ENCODE data around the gene NUP214.

DNA sequence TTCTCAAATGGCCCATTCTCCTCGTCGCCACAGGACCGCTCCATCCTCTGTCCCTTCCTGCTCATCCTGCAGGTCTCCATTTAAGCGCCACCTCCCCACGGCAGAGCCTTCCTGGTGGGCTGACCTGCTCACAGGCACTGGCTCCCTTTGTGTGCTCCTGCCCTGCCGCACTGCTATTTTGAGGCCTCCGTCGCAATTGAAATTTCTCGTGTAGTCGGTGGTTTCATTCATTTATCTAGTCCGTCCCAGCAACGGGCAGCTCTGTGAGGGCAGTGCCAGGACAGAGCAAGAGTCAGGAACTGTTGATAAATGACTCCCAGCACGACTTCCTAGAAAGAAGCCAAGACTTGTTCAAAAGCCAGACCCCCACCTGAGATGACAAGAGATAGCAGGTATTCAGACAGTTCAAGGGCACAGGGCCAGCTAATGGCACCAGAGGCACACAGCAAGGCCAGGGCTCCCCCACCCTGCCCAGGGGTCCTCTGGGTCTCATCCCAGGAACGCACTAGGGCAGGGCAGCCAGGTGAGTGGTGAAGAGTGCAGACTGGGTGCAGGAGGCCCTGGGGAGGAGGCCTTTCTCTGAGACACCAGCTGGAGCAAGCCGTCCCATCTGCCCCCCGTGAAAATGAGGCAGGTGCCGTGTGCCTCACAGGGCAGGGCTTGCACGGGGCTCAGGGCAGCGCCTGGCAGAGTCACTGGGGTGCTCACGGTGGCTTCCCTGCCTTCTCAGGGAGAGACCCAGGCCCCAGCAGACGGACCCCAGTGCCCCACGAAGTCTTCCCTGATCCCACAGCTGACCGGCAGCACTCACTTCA, 114.0 kb downstream of the NUP214 start:
- TF ChIP-seq, protein P1, sequence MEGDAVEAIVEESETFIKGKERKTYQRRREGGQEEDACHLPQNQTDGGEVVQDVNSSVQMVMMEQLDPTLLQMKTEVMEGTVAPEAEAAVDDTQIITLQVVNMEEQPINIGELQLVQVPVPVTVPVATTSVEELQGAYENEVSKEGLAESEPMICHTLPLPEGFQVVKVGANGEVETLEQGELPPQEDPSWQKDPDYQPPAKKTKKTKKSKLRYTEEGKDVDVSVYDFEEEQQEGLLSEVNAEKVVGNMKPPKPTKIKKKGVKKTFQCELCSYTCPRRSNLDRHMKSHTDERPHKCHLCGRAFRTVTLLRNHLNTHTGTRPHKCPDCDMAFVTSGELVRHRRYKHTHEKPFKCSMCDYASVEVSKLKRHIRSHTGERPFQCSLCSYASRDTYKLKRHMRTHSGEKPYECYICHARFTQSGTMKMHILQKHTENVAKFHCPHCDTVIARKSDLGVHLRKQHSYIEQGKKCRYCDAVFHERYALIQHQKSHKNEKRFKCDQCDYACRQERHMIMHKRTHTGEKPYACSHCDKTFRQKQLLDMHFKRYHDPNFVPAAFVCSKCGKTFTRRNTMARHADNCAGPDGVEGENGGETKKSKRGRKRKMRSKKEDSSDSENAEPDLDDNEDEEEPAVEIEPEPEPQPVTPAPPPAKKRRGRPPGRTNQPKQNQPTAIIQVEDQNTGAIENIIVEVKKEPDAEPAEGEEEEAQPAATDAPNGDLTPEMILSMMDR (conservative IDR thresholded peaks at IDR 0.05; ENCODE audit: low read depth, low read length), result no peak
- TF ChIP-seq CHD1 (IDR thresholded peaks at IDR 0.05; ENCODE audit: low read depth, low read length) (no peak), SMC3 (IDR thresholded peaks at IDR 0.05; ENCODE audit: low read depth, low read length) (no peak)
